Osteocyte (in vitro differentiated cells): ENCODE results near the gene PYGL. TPM values are rescaled to one million over a fixed set of nuclear protein-coding genes. Genes with fewer than 3 reads are reported as not detected.
A peak's percentile ranks its signal among the peaks of the same experiment; 100 is the strongest.
"Not testable (repeated sequence)": the region's sequence is repeated elsewhere in the genome, so short reads cannot be mapped to it uniquely, and the experiment has no call there.

Experiments
- DNase-seq: peaks from one replicate; pipeline ENCODE4 v3.0.0; 2021; ENCODE audit warnings: mixed read lengths; ENCODE audit not compliant: unreplicated experiment; ENCODE audit errors: extremely low spot score
- H3K27ac Mint-ChIP-seq: one replicate; pipeline ENCODE4 v1.8.0; 2021; ENCODE audit warnings: mild to moderate bottlenecking, mixed read lengths; ENCODE audit not compliant: unreplicated experiment
- H3K27me3 Mint-ChIP-seq: one replicate; pipeline ENCODE4 v1.8.0; 2021; ENCODE audit warnings: mixed read lengths; ENCODE audit not compliant: unreplicated experiment
- H3K36me3 Mint-ChIP-seq: one replicate; pipeline ENCODE4 v1.8.0; 2021; ENCODE audit warnings: mixed read lengths; ENCODE audit not compliant: unreplicated experiment
- H3K4me1 Mint-ChIP-seq: one replicate; pipeline ENCODE4 v1.8.0; 2021; ENCODE audit warnings: mixed read lengths; ENCODE audit not compliant: unreplicated experiment
- H3K4me3 Mint-ChIP-seq: one replicate; pipeline ENCODE4 v1.8.0; 2021; ENCODE audit warnings: mild to moderate bottlenecking, moderate library complexity, mixed read lengths; ENCODE audit not compliant: unreplicated experiment
- H3K9me3 Mint-ChIP-seq: one replicate; pipeline ENCODE4 v1.8.0; 2021; ENCODE audit warnings: mixed read lengths; ENCODE audit not compliant: unreplicated experiment
- CTCF ChIP-seq: fragments of 200-600 bp; sonication (generic); IDR thresholded peaks from 2 replicates; pipeline ENCODE4 v1.5.0; 2021; ENCODE audit warnings: antibody characterized with exemption, mild to moderate bottlenecking, moderate library complexity
- total RNA-seq: library from RNA; stranded (reverse); gene quantifications from 2 replicates; pipeline ENCODE4 v1.2.1, GENCODE V29; 2021

Gene PYGL
- total RNA-seq, 1 donor from 2014 or later, result 37.3 TPM

- Mint-ChIP-seq H3K27me3 (no peaks in the 10 kb centered on the region), H3K36me3 (no peaks in the 10 kb centered on the region), H3K4me3 (no peak overlapping the region), H3K9me3 (no peaks in the 10 kb centered on the region), H3K27ac (no peak overlapping the region), H3K4me1 (peaks cover 29% of the 10 kb centered on the region)
- TF ChIP-seq CTCF, result no peak
- DNase-seq, result no peak
Measured at GRCh38 chr14:50946234-50946935, 2.1 kb upstream of the PYGL start.

GRCh38 chr14:50944647-50945413, 547 bp upstream of the PYGL start:
- no peaks in the 10 kb centered on the region for H3K36me3 Mint-ChIP-seq
- H3K4me1 Mint-ChIP-seq, result peaks cover 36% of the 10 kb centered on the region
- TF ChIP-seq CTCF, result no peak
- peak overlapping the region; percentile 66 for H3K27ac Mint-ChIP-seq
- no peak for DNase-seq
- H3K27me3 Mint-ChIP-seq, result no peaks in the 10 kb centered on the region
- H3K9me3 Mint-ChIP-seq, result no peaks in the 10 kb centered on the region
- peak overlapping the region; percentile 79 for H3K4me3 Mint-ChIP-seq

- Mint-ChIP-seq H3K36me3 (no peaks in the 10 kb centered on the region), H3K27ac (peak overlapping the region; percentile 66), H3K4me1 (peaks cover 36% of the 10 kb centered on the region), H3K9me3 (no peaks in the 10 kb centered on the region), H3K27me3 (no peaks in the 10 kb centered on the region), H3K4me3 (peak overlapping the region; percentile 77)
- no peak for DNase-seq
- no peak for TF ChIP-seq CTCF
Measured at GRCh38 chr14:50943261-50943942, 881 bp downstream of the PYGL start.

GRCh38 chr14:50941638-50942037, 2.6 kb downstream of the PYGL start:
- not testable (repeated sequence) for DNase-seq, H3K4me3 Mint-ChIP-seq, H3K36me3 Mint-ChIP-seq, H3K9me3 Mint-ChIP-seq, H3K27ac Mint-ChIP-seq, H3K27me3 Mint-ChIP-seq
- H3K4me1 Mint-ChIP-seq, result peaks cover 27% of the 10 kb centered on the region

- TF ChIP-seq CTCF, result no peak
- no peaks in the 10 kb centered on the region for H3K27me3 Mint-ChIP-seq
- H3K4me3 Mint-ChIP-seq, result peak overlapping the region; percentile 1
- H3K27ac Mint-ChIP-seq, result peak overlapping the region; percentile 45
- peaks cover 27% of the 10 kb centered on the region for H3K4me1 Mint-ChIP-seq
- H3K9me3 Mint-ChIP-seq, result no peaks in the 10 kb centered on the region
- no peak for DNase-seq
- peaks cover 4% of the 10 kb centered on the region for H3K36me3 Mint-ChIP-seq
Measured at GRCh38 chr14:50941151-50941550, 3.1 kb downstream of the PYGL start.
